Measurements from ENCODE around the gene CLPX. TPM values are rescaled to one million over a fixed set of nuclear protein-coding genes. Genes with fewer than 3 reads are reported as not detected.

The CLPX gene
- total RNA-seq, 2 donors from 2014 or later: 30.8 to 35.0 TPM

DNA sequence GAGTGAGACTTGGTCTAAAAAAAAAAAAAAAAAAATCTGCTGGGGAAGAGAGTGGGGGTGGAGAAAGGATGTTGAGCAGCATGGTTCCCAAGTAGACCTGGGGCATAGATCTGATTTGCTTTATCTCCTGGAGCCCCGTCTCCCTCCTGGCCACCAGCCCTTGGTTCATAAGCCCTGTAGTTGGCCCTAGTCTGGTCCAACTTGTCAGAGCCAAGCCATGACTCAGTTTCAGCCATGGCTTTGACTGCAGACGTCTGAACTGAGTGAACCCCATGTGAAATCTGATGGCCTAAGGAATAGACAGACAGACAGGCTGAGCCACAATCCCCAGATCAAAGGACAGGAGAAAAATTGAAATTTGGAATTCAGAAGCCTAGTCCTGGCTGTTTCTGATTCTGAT, 28.1 kb upstream of the CLPX start:
- ATAC-seq (no peak), DNase-seq (no peak)
- H3K36me3 Mint-ChIP-seq (ENCODE audit: low read depth): peaks cover 2% of the 10 kb centered on the region

DNA sequence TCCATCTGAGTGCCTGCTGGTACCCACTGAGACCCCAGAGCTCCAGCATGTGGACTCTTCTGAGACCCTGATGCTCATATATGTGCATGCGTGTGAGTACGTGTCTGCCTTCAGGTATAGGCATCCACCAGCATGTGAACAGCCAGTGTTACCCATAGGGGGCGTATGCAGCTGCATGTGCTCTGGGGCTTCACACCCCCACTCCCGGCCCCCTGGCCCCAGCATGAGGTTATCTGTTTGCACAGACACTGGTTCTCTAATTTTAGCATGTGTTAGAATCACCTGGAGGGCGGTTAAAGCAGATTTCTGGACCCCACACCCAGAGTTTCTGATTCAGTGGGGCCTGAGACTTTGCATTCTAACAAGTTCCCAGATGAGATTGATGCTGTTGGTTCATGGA, 27.0 kb upstream of the CLPX start:
- H3K27ac Mint-ChIP-seq: peak overlapping the region; percentile 62
- peaks cover 3% of the 10 kb centered on the region for H3K4me1 Mint-ChIP-seq
- no peaks in the 10 kb centered on the region for H3K9me3 ChIP-seq (ENCODE audit: control insufficient read depth, low read length, poor library complexity, severe bottlenecking)
- H3K4me3 Mint-ChIP-seq: no peak overlapping the region
- DNase-seq (no peak), ATAC-seq (peak; percentile 53)
- peaks cover under 1% of the 10 kb centered on the region for H3K36me3 Mint-ChIP-seq (ENCODE audit: low read depth)
- peaks cover 7% of the 10 kb centered on the region for H3K27me3 Mint-ChIP-seq

More for the DNA sequence above, 28.1 kb upstream of the CLPX start:
- H3K27ac Mint-ChIP-seq: peak overlapping the region; percentile 62
- no peak overlapping the region for H3K4me3 Mint-ChIP-seq
- H3K4me1 Mint-ChIP-seq: peaks cover 4% of the 10 kb centered on the region
- H3K27me3 Mint-ChIP-seq: no peaks in the 10 kb centered on the region
- H3K9me3 ChIP-seq (ENCODE audit: control insufficient read depth, low read length, poor library complexity, severe bottlenecking): no peaks in the 10 kb centered on the region

DNA sequence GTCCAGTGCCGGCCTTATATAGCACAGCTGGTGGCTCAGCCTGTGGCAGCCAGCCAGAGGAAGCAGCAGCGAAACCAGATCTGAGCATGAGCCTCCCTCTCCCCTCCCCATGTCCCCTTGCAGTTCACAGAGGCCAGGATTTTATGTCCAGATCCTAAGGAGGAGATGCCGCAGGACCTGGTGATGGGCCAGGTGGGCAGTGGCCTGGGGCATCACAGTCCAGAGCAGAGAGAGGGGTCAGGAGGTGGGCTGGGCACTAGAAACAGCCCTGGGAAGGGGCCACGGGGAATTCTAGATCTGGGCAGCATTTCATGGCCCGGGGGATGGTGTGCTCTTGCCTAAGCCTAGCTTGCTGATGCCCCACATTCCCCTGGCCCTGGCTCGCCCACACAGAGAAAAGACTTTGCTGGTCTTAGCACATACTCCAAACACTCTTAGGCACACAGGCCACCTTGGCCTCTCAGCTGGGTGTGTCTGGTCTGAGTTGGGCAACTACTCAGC, 26.4 kb upstream of the CLPX start:
- ATAC-seq: no peak
- H3K4me1 Mint-ChIP-seq: peaks cover 5% of the 10 kb centered on the region

DNA sequence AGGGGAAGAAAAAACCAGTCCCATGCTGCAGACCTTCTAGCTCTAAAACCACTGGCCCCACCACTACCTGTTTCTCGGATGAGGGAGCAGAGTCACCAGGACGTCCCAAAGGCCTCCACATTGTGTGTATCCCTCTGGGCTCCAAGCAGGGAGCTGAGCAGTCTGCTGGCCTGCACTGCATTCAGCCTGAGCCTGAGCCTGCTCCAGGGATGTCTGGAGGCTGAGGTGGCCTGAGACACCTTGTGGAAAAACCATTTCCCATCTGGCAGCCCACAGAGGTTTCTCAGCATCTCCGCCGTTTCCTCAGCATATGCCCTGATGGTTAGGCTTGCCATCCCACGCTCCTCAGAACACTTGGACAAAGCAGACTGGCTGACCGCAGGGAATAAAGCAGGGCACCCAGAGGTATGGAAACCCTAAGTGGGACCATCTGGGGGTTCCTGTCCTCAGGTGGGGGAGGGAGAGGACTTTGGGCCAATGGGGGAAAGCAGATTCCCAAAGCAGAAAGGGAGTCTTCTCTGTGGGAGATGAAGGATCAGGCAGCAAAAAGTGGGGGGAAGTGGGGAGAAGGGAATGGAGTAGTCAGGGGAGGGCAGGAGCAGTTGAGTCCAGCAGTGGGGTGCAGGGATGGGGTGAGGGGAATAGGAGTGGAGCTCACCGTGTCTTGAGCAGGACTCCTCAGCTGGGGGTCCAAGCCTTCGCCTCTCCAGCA, 25.8 kb upstream of the CLPX start, which contains the start of gene CILP:
Gene CILP, minus strand, starts transcription at position 704 of the 712 bp plus-strand sequence. CDS start 1,718 bp downstream, outside the sequence.
- H3K4me1 Mint-ChIP-seq: peaks cover 5% of the 10 kb centered on the region
- peaks cover 2% of the 10 kb centered on the region for H3K36me3 Mint-ChIP-seq (ENCODE audit: low read depth)
- H3K9me3 ChIP-seq (ENCODE audit: control insufficient read depth, low read length, poor library complexity, severe bottlenecking): no peaks in the 10 kb centered on the region
- H3K4me3 Mint-ChIP-seq: no peak within 1 kb of the TSS
- ATAC-seq (no peak), DNase-seq (no peak)
- H3K27me3 Mint-ChIP-seq: peaks cover 10% of the 10 kb centered on the region
- peak within 1 kb of the TSS; percentile 62 for H3K27ac Mint-ChIP-seq

More for the DNA sequence above, 26.4 kb upstream of the CLPX start:
- H3K36me3 Mint-ChIP-seq (ENCODE audit: low read depth): peaks cover 2% of the 10 kb centered on the region
- no peak for DNase-seq
- H3K4me3 Mint-ChIP-seq: no peak overlapping the region
- no peaks in the 10 kb centered on the region for H3K9me3 ChIP-seq (ENCODE audit: control insufficient read depth, low read length, poor library complexity, severe bottlenecking)
- peaks cover 10% of the 10 kb centered on the region for H3K27me3 Mint-ChIP-seq
- H3K27ac Mint-ChIP-seq: no peak overlapping the region

DNA sequence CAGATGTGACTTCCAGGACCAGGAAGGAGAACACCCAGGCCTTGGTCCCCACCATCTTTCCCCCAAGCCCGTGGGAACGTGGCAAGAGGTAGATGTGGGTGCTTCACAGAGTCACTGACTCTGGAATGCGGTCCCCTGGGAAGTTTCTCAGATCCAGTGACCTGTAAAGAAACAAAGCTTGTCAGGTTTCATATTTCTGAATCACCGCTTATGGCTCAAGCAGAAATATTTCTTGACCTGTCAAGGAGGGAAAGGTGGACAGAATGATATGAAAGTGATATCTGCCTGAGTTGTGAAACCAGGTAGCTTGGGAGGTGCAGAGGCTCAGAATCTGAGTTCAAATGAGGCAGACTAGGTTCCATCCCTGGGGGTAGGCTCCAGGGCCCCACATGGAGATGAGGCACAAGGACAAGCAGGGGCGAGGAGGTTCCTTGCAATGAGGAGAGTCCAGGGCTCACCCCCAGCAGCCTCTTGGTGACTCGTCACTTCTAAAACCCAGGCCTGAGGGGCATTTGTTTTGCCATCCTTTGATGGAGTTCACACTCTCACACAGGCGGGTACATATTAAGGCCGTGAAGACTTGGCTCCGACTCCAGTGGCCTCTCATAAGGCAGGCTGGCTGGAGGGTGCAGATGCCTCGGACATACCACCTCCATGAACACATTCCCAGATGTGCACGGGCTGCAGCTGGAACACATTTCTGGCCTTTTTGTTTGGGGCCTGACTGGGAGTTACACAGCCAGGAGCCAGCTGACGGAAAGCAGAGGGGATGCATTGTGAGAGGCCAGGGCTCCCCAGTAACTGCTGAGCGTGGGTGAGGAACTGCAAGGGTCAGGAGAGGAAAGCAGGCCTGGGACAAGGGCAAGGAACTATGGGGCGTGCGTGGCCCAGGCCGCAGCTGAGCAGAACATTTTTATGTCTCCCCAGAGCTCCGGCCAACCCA, 24.8 kb upstream of the CLPX start:
- peaks cover 2% of the 10 kb centered on the region for H3K36me3 Mint-ChIP-seq (ENCODE audit: low read depth)
- H3K4me1 Mint-ChIP-seq: peaks cover 5% of the 10 kb centered on the region
- DNase-seq (no peak), ATAC-seq (no peak)
- H3K4me3 Mint-ChIP-seq: no peak overlapping the region
- no peak overlapping the region for H3K27ac Mint-ChIP-seq
- no peaks in the 10 kb centered on the region for H3K9me3 ChIP-seq (ENCODE audit: control insufficient read depth, low read length, poor library complexity, severe bottlenecking)
- H3K27me3 Mint-ChIP-seq: peaks cover 15% of the 10 kb centered on the region

DNA sequence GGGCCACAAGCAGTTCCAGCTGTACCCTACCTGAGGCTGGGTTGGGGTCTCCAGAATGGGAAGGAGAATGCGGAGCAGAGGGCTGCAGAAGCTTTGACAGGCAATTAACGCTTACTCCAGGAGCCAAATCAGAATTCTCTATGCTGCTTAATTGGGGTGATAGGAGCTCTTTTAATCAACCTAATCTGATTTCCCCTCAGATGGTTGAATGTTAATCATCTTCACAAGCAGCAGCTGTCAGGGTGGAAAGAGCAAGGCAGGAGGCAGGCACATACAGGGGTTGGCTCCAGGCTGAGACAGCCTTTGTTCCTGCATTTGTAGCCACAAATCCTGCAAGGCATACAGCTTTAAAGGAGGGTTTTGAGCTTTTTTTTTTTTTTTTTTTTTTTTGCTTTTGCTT, 23.5 kb upstream of the CLPX start:
- Mint-ChIP-seq H3K36me3 (ENCODE audit: low read depth) (peaks cover 2% of the 10 kb centered on the region), H3K4me1 (peaks cover 5% of the 10 kb centered on the region), H3K27ac (no peak overlapping the region), H3K27me3 (peaks cover 16% of the 10 kb centered on the region), H3K4me3 (no peak overlapping the region)
- ATAC-seq: no peak
- no peak for DNase-seq
- H3K9me3 ChIP-seq (ENCODE audit: control insufficient read depth, low read length, poor library complexity, severe bottlenecking): no peaks in the 10 kb centered on the region

DNA sequence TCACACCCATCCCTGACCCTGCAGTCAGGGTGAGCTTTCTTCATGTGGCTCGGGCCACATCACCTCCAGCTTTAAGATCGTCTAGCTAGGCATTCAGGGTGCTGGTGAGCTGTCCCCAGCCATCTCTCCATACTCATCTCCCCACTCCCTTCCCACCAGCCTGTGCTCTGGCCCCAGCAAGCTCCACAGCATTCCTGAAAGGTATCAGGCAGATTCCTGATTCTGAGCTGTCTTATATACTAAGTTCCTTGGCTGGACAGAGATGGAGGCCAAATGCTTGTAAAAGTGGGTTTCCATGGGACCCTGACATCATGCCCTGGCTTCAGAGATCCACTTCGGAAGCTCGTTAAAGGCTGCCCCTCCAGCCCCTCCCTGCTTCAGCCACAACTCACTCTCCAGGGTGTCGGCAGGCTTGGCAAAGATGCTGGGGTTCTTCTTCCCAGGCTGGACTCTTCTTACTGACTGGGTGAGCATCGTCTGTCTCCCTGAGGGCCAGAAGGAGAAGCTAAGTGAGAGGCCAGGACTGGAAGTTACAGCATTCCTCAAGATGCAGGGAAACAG, 22.2 kb upstream of the CLPX start:
- Mint-ChIP-seq H3K4me1 (peaks cover 3% of the 10 kb centered on the region), H3K36me3 (ENCODE audit: low read depth) (peaks cover 2% of the 10 kb centered on the region), H3K27ac (no peak overlapping the region), H3K27me3 (peaks cover 16% of the 10 kb centered on the region), H3K4me3 (no peak overlapping the region)
- DNase-seq (no peak), ATAC-seq (no peak)
- no peaks in the 10 kb centered on the region for H3K9me3 ChIP-seq (ENCODE audit: control insufficient read depth, low read length, poor library complexity, severe bottlenecking)

DNA sequence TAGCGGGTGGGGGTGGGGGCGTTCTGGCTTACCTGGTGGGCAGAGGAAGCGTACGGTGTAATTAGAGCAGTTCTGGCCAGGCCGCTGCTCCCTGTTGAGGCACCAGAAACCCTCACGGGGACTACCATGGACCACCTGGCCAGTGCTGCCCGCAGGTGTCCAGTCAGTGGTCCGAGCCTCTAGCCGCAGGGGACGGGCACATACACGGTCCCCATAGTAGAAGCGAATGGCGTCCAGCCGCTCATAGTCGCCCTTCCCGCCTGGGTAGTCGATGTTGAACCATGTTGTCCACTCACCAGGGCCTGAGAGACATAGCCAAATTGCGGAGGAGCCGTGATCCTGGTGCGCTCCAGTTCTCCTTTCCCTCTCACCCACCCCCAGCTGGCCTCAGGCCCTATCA, 21.6 kb upstream of the CLPX start:
- peaks cover 3% of the 10 kb centered on the region for H3K4me1 Mint-ChIP-seq

DNA sequence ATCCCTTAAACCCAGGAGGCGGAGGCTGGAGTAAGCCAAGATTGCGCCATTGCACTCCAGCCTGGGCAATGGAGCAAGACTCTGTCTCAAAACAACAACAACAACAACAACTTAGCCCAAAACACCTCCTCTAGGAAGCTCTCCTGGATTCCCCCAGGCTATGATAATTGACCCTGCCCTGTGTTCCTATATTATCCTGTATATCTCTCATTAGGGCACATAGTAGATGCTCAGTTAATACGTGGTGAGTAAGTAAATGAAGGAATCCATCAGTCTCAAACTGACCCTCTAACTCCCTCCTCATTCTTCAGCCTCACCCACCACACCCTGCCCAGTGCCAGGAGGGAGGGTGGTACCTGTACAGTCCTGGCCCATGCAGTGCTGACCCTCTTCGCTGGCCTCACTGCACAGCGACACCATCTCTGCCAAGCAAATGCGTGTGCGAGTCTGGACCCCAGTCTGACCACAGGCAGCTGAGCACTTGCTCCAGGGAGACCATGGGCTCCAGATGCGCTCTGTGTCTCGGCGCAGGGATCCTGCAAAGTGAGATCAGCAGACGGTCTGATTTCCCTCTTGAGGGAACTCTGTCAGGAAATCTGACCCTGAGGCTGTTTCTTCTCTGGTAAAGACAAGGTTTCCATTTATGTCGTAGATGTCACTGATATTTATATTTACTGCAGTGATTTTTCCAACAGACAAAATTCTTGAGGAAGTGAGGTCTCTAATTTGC, 20.0 kb upstream of the CLPX start:
- peaks cover 6% of the 10 kb centered on the region for H3K36me3 Mint-ChIP-seq (ENCODE audit: low read depth)
- DNase-seq: no peak

More for the DNA sequence above, 21.6 kb upstream of the CLPX start:
- H3K9me3 ChIP-seq (ENCODE audit: control insufficient read depth, low read length, poor library complexity, severe bottlenecking): no peaks in the 10 kb centered on the region
- no peak overlapping the region for H3K4me3 Mint-ChIP-seq
- peaks cover 2% of the 10 kb centered on the region for H3K36me3 Mint-ChIP-seq (ENCODE audit: low read depth)
- ATAC-seq (no peak), DNase-seq (no peak)
- no peak overlapping the region for H3K27ac Mint-ChIP-seq
- peaks cover 16% of the 10 kb centered on the region for H3K27me3 Mint-ChIP-seq

DNA sequence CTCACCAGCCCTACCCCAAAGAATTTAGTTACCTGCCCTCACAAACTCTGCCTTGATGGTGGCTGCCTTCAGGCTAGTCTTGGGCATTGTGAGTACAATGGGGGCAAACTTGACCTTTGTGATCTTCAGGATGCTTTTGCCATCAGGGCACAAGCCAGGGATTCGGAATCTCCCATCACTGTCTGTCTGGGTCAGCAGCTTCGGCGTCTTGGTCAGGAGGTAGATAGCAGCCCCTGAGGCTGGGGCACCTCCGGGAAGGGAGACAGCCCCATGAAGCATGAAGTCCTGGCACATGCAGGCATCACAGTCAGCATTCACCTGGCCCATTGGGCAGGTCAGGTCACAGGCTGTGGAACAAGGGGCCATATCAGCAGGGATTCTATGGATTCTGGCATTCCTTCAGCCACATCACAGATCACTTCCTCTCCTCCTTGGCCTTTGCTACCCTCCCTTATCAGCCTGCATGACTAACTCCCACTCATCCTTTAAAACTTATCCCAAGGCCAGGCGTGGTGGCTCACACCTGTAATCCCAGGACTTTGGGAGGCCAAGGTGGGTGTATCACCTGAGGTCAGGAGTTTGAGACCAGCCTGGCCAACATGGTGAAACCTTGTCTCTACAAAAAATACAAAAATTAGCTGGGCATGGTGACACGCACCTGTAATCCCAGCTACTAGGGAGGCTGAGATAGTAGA, 19.2 kb upstream of the CLPX start:
- ATAC-seq (no peak), DNase-seq (no peak)
- H3K36me3 Mint-ChIP-seq (ENCODE audit: low read depth): peaks cover 6% of the 10 kb centered on the region
- no peak overlapping the region for H3K27ac Mint-ChIP-seq
- H3K9me3 ChIP-seq (ENCODE audit: control insufficient read depth, low read length, poor library complexity, severe bottlenecking): no peaks in the 10 kb centered on the region
- peaks cover 24% of the 10 kb centered on the region for H3K27me3 Mint-ChIP-seq
- H3K4me3 Mint-ChIP-seq: no peak overlapping the region
- H3K4me1 Mint-ChIP-seq: peaks cover 5% of the 10 kb centered on the region

More for the DNA sequence above, 20.0 kb upstream of the CLPX start:
- no peaks in the 10 kb centered on the region for H3K9me3 ChIP-seq (ENCODE audit: control insufficient read depth, low read length, poor library complexity, severe bottlenecking)
- peaks cover 24% of the 10 kb centered on the region for H3K27me3 Mint-ChIP-seq
- no peak for ATAC-seq
- peaks cover 5% of the 10 kb centered on the region for H3K4me1 Mint-ChIP-seq
- no peak overlapping the region for H3K27ac Mint-ChIP-seq
- H3K4me3 Mint-ChIP-seq: no peak overlapping the region

DNA sequence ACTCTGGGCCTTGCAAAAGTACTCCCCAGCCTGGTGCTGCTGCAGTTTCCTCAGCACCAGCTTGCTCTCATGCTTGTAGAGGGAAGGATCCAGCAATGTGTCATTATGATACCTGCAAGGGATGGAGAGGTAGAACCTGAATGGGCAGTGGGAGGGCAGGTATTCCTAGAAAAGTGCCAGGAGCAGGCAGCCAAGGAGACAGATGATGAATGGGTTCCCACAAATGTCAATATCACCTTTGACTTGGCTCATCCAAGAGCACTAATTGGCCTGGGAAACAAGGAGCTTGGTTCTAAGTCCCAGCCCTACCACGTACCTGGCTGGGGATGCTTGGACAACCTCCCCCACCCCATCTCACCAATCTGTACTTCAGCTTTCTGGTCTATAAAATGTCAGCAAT, 16.8 kb upstream of the CLPX start:
- Mint-ChIP-seq H3K4me3 (no peak overlapping the region), H3K27me3 (peaks cover 16% of the 10 kb centered on the region), H3K36me3 (ENCODE audit: low read depth) (peaks cover 4% of the 10 kb centered on the region), H3K27ac (no peak overlapping the region), H3K4me1 (peaks cover 2% of the 10 kb centered on the region)
- DNase-seq: no peak
- ATAC-seq: no peak
- H3K9me3 ChIP-seq (ENCODE audit: control insufficient read depth, low read length, poor library complexity, severe bottlenecking): no peaks in the 10 kb centered on the region

DNA sequence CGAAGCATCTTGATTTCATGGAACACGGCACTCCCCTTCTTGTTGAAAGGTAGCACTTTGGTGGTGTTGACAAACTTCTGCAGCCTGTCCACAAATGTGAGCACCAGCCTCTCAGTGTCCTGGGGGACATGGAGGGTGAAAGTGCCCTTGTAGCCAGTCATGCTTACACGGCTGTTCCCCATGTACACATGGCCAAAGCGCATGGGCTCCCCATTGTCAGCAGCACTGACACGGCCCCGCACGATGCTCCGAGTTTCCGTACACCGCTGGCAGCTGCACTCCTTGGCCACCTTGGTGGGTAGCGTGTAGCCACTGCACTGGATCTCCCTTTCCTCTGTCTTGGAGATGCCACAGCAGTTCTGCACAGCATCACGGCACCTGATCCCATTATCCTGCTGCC, 13.4 kb upstream of the CLPX start:
- Mint-ChIP-seq H3K4me1 (peaks cover 3% of the 10 kb centered on the region), H3K27me3 (peaks cover 8% of the 10 kb centered on the region), H3K4me3 (no peak overlapping the region), H3K36me3 (ENCODE audit: low read depth) (peaks cover 4% of the 10 kb centered on the region), H3K27ac (no peak overlapping the region)
- no peak for DNase-seq
- ATAC-seq: no peak
- H3K9me3 ChIP-seq (ENCODE audit: control insufficient read depth, low read length, poor library complexity, severe bottlenecking): no peaks in the 10 kb centered on the region

All from T-helper 17 cell (primary cell).